Loucy (cell line): Measurements from ENCODE around the gene C12orf76.

Experiments used
- H2AFZ ChIP-seq: fragments of 200-600 bp; sonication (generic); 2 replicates; pipeline ENCODE4 v1.6.0; 2016; ENCODE audit warnings: antibody characterized with exemption, mild to moderate bottlenecking, low read length, moderate library complexity
- H3F3A ChIP-seq: fragments of 200-600 bp; 2 replicates; pipeline ENCODE4 v1.6.0; 2016; ENCODE audit warnings: antibody characterized with exemption, low read depth, mild to moderate bottlenecking
- H3K27me3 ChIP-seq: fragments of 200-600 bp; sonication (generic); 2 replicates; pipeline ENCODE4 v1.6.1; 2014; ENCODE audit warnings: low read length, mild to moderate bottlenecking; ENCODE audit not compliant: insufficient read depth, poor library complexity, severe bottlenecking
- H3K36me3 ChIP-seq: fragments of 200-600 bp; sonication (generic); 2 replicates; pipeline ENCODE4 v1.6.1; 2016; ENCODE audit warnings: low read length; ENCODE audit not compliant: insufficient read depth
- H3K4me1 ChIP-seq: fragments of 200-600 bp; sonication (generic); 2 replicates; pipeline ENCODE4 v1.5.1; 2014; ENCODE audit warnings: low read length, mild to moderate bottlenecking; ENCODE audit not compliant: insufficient read depth, poor library complexity, severe bottlenecking
- H3K4me2 ChIP-seq: fragments of 200-600 bp; sonication (generic); 2 replicates; pipeline ENCODE4 v1.6.0; 2014; ENCODE audit warnings: antibody characterized with exemption, low read length, low read depth, mild to moderate bottlenecking; ENCODE audit not compliant: poor library complexity, severe bottlenecking
- H3K4me3 ChIP-seq: fragments of 200-600 bp; sonication (generic); 2 replicates; pipeline ENCODE4 v1.5.1; 2014; ENCODE audit warnings: low read length, mild to moderate bottlenecking, mixed read lengths; ENCODE audit not compliant: poor library complexity, severe bottlenecking
- H3K79me2 ChIP-seq: fragments of 200-600 bp; sonication (generic); 2 replicates; pipeline ENCODE4 v1.6.1; 2014; ENCODE audit warnings: low read length; ENCODE audit not compliant: insufficient read depth
- H3K9ac ChIP-seq: fragments of 200-600 bp; sonication (generic); 2 replicates; pipeline ENCODE4 v1.6.0; 2014; ENCODE audit warnings: mild to moderate bottlenecking, low read depth, low read length, moderate library complexity; ENCODE audit not compliant: poor library complexity, severe bottlenecking
- H3K9me2 ChIP-seq: fragments of 200-600 bp; sonication (generic); replicated peaks from 2 replicates; pipeline ENCODE4 v1.6.1; 2016; ENCODE audit warnings: low read depth, low read length, mixed read lengths
- H3K9me3 ChIP-seq: fragments of 200-600 bp; sonication (generic); 2 replicates; pipeline ENCODE4 v1.6.1; 2014; ENCODE audit warnings: mild to moderate bottlenecking, antibody characterized with exemption, low read length, low read depth; ENCODE audit not compliant: insufficient read depth
- H4K20me1 ChIP-seq: fragments of 200-600 bp; sonication (generic); 2 replicates; pipeline ENCODE4 v1.6.0; 2014; ENCODE audit warnings: antibody characterized with exemption, low read length, mild to moderate bottlenecking; ENCODE audit not compliant: insufficient read depth, poor library complexity, severe bottlenecking
- EZH2phosphoT487 ChIP-seq: fragments of 200-600 bp; IDR thresholded peaks from 2 replicates; pipeline ENCODE4 v1.6.1; 2018; ENCODE audit warnings: antibody characterized with exemption, mild to moderate bottlenecking, moderate library complexity, borderline replicate concordance
- TF ChIP-seq, protein P1 (sequence below): fragments of 200-600 bp; sonication (generic); conservative IDR thresholded peaks from 2 replicates; pipeline ENCODE4 v1.5.1; 2014; ENCODE audit warnings: mild to moderate bottlenecking, antibody characterized with exemption, low read length

C12orf76 gene

DNA sequence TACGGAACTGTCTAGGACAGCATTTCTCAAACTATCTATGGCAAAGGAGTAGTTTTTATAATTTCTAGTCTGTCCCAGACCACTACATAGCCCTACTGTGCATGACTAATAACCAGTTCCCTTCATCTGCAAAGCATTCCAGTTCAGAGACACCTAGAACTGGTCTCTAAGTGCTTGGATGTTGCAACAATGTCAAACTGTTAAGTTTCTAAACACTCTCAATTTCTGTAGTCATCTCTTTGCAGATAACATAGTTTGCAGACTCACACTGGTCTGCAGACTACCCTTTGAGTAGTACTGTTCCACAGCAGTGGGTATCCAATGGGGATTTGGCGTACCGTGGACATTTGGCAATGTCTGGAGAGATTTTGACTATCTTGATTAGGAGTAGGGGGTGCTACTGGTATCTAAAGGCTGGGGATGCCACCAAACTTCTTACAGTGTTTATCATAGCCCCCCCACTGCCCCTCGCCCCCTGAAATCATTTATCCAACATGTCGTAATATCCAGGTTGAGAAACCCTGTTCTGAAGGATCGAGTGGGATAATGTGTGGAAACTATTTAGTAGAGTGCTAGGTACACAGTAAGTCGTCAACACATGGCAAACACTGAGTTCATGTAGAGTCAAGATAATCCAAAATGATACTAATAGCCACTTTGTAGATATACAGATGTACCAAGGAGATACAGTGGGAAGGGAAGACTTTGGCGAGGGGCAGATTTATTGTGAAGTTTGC is 1.7 kb downstream of the C12orf76 start:
- no peaks in the 10 kb centered on the region for H3K9me3 ChIP-seq
- no peaks in the 10 kb centered on the region for H3K27me3 ChIP-seq
- TF ChIP-seq, protein P1, sequence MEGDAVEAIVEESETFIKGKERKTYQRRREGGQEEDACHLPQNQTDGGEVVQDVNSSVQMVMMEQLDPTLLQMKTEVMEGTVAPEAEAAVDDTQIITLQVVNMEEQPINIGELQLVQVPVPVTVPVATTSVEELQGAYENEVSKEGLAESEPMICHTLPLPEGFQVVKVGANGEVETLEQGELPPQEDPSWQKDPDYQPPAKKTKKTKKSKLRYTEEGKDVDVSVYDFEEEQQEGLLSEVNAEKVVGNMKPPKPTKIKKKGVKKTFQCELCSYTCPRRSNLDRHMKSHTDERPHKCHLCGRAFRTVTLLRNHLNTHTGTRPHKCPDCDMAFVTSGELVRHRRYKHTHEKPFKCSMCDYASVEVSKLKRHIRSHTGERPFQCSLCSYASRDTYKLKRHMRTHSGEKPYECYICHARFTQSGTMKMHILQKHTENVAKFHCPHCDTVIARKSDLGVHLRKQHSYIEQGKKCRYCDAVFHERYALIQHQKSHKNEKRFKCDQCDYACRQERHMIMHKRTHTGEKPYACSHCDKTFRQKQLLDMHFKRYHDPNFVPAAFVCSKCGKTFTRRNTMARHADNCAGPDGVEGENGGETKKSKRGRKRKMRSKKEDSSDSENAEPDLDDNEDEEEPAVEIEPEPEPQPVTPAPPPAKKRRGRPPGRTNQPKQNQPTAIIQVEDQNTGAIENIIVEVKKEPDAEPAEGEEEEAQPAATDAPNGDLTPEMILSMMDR: no peak
- no peak for TF ChIP-seq EZH2phosphoT487
- no peaks in the 10 kb centered on the region for H3F3A ChIP-seq
- H3K4me1 ChIP-seq: peaks cover 35% of the 10 kb centered on the region
- H3K36me3 ChIP-seq: no peaks in the 10 kb centered on the region
- peak overlapping the region; percentile 82 for H3K4me3 ChIP-seq
- no peaks in the 10 kb centered on the region for H3K9me2 ChIP-seq
- no peaks in the 10 kb centered on the region for H4K20me1 ChIP-seq
- no peak overlapping the region for H3K9ac ChIP-seq
- no peak overlapping the region for H2AFZ ChIP-seq
- H3K4me2 ChIP-seq: peak overlapping the region; percentile 73
- H3K79me2 ChIP-seq: peaks cover 29% of the 10 kb centered on the region

DNA sequence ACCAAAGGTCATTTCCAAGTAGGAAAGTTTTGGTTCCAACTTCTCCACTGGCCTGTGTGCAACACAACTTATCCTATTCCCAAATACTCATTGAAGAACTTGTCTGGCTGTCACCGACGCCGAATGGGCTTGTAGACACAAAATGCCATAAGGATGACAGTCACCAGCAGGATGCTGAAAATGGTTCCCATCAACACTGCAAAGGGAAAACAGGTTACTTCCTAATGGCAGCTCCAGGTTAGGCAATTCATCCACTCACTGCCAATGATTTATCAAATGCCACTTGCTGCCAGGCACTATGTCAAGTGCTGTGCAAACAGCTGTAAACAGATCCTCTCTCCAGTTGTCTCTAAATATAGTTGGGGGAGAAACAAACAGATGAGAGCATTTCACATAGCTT is 6.1 kb downstream of the C12orf76 start:
- H4K20me1 ChIP-seq: no peaks in the 10 kb centered on the region
- no peak overlapping the region for H3K4me2 ChIP-seq
- H2AFZ ChIP-seq: no peak overlapping the region
- peaks cover 22% of the 10 kb centered on the region for H3K79me2 ChIP-seq
- TF ChIP-seq EZH2phosphoT487: no peak
- TF ChIP-seq, protein P1: no peak
- peak overlapping the region; percentile 52 for H3K9ac ChIP-seq
- H3K9me2 ChIP-seq: no peaks in the 10 kb centered on the region
- H3K4me3 ChIP-seq: no peak overlapping the region
- H3K9me3 ChIP-seq: no peaks in the 10 kb centered on the region
- H3F3A ChIP-seq: no peaks in the 10 kb centered on the region
- H3K27me3 ChIP-seq: no peaks in the 10 kb centered on the region
- H3K36me3 ChIP-seq: peaks cover 11% of the 10 kb centered on the region; the same call in 1 of the 2 replicates
- peaks cover 52% of the 10 kb centered on the region for H3K4me1 ChIP-seq

DNA sequence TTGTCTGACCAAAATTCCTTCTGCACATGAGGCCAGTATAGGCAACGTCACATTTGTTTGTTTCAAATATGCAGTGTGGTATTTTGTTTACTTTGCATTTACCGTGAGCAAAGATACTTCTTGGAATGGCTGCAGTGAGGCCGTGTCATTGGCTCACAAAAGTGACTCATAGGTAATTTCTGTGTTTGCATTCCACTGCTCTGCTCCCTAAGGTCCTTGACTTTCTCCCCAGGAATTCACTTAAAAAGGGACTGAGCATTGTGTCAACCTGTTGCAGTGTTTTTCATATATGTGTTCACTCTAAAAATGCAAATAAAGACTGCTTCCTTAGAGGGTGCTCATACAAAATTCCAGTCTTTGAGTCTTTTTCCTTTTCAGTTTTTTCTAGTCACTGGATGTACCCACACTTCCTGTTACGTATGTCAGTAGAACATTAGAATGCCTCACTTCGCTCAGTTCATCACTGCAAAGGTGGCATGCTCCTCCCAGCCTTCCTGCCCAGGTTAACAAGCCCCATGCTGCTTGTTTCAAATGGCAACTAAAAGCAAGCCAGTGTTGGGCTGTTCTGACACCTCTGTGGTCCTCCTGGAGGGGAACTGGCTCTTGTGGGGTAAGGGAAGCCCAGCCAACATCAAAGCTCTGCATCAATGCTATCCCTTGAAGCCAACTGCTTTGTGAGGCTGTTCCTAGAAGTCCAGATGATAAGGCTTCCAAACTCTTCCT is 9.1 kb downstream of the C12orf76 start:
- no peaks in the 10 kb centered on the region for H3K27me3 ChIP-seq
- peaks cover 41% of the 10 kb centered on the region for H3K4me1 ChIP-seq
- H3K4me3 ChIP-seq: peak overlapping the region; percentile 2
- peak overlapping the region; percentile 46 for H3K9ac ChIP-seq
- H3K9me2 ChIP-seq: no peaks in the 10 kb centered on the region
- no peak for TF ChIP-seq EZH2phosphoT487
- TF ChIP-seq, protein P1: no peak
- H3K79me2 ChIP-seq: peaks cover 8% of the 10 kb centered on the region; the same call in 1 of the 2 replicates
- H3F3A ChIP-seq: no peaks in the 10 kb centered on the region
- H3K4me2 ChIP-seq: peak overlapping the region; percentile 51
- peaks cover 27% of the 10 kb centered on the region; the same call in 1 of the 2 replicates for H3K36me3 ChIP-seq
- no peaks in the 10 kb centered on the region for H4K20me1 ChIP-seq
- no peaks in the 10 kb centered on the region for H3K9me3 ChIP-seq
- no peak overlapping the region for H2AFZ ChIP-seq
